ENCODE results near the gene PKP4.

Gene PKP4

DNA sequence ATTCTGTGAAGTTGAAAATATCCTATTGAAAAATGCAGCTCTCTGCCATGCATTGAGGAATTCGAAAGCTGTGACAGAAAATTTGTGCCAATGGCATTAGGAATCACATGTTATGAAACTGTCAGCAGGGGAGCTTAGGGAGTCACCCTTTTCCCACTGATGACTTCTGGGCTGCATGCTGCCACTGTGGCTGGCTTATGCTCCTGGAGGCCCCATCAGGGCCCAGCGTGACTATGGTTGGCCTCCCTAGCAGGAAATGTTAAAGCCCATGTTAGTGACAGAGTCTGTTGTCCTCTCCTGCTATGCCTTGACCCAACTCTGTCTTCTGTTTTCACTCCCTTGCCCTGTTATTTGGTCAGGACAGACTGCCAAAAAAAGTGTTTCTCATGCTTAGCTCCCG lies 198.9 kb downstream of the PKP4 start:
- no peak for DNase-seq

DNA sequence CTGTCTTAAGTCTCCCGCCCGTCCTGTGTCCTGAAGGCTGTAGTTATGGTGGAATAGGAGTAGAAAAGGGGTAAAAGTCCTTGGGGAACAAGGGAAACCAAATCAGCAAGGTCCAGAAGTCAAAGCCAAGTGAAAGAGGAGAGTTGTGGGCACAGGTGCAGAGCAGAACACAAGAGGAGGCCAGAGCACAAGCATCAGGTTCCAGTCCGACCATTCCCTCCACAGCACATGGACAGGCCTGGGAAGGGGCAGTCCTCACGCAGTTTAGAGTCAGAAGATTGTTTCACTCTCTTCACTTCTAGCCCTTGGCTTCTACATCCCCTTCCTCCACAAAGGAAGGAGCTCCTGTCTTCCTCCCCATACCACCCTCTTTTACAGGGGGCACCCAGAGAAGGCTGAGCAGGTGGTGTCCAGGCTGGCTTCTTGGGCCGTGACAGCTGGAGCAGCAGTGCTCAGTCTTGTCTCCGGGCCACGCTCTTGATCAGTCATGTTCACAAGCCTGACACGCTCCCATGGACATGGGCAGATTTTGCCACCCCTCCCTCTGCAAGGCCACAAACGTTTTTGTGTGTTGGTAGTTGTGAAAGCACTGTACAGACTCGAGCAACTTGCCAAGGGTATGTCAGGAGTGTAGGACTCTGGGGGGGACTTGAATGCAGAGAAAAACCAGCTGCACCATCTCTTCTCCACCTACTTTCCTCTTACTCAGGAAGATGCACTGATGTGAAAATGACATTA lies 199.9 kb downstream of the PKP4 start:
- no peak for DNase-seq

DNA sequence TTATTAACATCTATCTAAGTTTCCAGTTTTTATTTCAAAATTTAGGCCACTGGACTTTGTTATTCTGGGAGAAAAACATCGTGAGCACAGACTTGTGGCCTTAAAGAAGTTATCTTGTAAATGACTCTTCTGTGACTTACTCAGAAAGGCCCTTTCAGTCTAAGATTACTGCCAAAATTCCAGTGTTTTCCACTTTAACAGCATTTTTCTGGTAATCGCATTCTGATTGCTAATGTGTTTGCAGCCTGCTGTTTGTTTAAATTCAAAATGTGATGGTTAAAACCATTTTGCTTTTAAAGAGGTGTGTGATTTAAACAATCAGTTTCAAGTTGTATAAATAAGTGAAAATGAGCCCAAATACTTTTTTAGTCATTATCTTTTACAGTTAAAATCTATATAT lies 201.6 kb downstream of the PKP4 start:
- no peak for DNase-seq

DNA sequence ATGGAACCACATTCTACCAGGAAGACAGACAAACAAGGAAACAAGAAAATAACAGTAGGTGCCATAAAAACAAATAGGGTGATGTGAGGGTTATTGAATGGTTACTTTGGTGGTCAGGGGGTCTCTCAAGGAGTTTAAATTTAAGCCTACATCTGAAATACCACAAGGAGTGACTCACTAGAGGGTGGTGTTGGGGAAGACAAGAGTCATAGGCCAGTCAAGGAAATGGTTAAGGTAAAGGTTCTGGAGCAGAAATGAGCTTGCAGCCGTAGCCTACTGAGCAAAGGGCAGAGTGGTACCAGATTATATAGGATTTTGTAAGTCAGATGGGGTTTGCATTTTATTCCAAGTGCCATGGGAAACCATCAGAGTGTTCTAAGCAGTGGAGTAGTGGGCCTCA lies 202.7 kb downstream of the PKP4 start:
- no peak for DNase-seq

- DNase-seq = no peak
Observed at GRCh38 chr2:158661231-158661630, 204.5 kb downstream of the PKP4 start.

- DNase-seq = no peak
Observed at GRCh38 chr2:158662421-158662820, 205.7 kb downstream of the PKP4 start.

DNA sequence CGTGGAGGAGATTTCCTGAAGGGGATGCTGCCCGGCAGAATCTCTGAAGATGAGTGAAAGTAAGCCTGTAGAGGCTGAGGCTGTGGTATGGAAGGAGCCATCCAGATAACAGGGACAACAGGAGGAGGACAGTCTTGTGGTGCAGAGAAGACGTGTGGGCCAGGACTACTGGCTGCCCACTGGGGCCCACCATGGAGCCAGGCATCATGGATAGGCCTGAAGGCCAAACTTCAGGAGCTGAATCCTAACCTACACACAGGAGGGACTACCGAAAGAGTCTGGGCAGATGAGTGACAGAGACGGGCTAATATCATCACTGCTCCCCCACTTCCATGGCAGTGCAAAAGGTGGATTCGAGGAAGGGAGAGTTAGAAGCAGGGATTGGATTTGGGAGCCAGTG lies 207.0 kb downstream of the PKP4 start:
- no peak for DNase-seq

GRCh38 chr2:158664987-158665386 lies 208.2 kb downstream of the PKP4 start:
- DNase-seq = no peak

DNA sequence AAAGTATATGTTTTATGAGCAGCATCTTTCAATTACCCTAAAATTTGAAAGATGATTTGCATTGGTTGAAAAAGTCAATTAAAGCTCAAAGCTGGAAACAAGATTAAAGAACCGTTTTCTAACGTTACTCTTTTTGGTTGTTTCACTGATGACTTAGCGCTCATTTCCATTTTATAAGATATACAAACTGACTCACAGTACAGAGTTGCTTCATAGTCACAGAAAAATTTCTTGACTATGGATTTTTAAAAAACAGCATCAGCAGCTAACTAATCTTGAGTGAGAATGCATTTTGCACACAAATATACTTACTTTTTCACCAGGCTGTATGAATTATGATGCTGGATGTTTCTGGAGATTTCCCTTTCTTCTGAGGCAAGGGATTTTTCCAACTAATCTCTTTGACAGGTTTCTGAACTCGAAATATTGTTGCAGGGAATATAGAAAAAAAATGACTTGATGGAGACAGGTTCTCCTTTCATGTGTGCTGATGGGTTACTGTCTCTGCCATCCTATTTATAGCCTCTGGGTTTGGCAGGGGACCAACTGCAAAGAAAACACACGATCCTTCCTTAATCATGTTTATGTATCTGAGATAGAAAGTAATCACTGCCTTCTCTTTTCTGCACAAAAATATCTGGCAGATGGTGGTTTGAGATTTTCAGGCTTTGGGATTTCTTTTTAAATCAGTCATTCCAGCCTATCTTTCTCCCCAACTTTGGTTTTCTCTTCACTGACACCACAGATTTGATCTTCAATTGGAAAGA lies 209.0 kb downstream of the PKP4 start:
- no peak for DNase-seq

GRCh38 chr2:158666969-158667368 lies 210.2 kb downstream of the PKP4 start:
- no peak for DNase-seq

GRCh38 chr2:158667586-158667985 lies 210.8 kb downstream of the PKP4 start:
- no peak for DNase-seq

DNA sequence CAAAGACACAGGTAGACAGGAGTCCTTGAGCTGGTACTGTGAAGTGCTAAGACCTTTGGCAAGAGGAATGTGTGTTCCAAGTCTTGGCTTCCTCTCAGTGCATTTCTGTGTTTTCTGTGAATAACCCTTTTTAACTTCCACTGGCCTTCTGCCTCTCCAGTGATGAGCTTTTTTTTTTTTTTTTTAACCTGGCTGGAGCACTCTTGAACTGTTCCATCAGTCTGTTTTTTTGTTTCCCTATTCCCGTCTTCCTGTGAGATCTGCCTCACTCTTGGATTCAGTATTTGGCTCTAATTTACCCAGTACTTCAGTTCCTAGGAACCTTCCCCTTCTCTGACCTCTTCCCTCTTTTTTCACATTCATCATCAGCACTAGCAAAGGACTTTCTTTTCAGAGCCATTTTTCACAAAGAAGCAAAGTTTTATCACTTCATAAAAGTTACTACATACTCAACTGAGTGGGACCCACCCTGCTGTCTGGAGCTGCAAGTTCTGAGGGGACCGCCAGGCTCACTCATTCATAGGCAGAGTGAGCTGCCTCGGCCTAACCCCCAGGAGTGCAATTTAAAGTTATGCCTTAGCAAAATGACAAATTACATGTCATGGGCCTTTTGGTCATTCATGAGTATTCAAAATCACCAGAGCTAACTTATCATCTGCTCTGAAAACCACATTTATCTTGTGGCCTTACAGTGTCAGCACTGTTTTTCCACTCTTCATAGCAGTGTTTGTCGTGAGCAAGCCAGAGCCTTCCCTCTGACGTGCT lies 211.4 kb downstream of the PKP4 start:
- no peak for DNase-seq

DNA sequence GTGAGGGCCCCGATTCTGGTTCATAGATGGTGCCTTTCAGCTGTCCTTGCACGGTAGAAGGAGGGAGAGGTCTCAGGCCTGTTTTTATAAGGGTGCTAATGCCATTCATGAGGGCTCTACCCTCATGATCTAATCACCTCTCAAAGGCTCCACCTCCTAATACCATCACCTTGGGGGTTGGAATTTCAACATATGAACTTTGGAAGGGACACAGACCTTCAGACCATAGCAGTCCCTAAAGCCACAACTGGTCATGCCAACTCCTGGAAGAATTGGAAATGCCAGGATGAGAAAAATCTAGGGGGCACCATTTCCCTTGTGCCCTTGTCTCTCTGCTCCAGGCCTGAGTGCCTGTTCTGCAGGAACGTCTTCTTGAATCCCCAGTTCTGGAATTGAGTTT lies 213.5 kb downstream of the PKP4 start:
- no peak for DNase-seq

GRCh38 chr2:158671360-158672245 lies 214.9 kb downstream of the PKP4 start:
- DNase-seq = no peak

DNA sequence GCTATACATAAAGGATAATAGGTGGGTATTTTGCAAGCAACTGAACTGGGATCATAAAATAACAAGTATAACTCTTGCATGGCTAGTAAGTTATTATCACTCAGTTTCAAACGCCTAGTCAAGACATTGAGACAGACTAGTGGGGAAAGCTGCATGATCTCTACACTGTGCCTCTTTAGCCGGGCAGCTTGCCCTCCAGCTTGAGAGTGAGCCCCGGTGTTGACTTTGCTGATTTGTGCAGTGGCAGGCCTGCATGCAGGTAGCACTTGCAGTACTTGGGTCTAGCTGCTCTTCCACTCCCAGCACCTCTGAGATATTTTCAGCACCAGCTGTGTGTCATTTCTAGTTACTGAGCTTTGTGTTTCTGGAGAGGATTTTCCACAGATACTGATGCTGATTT lies 219.5 kb downstream of the PKP4 start:
- DNase-seq = no peak

DNA sequence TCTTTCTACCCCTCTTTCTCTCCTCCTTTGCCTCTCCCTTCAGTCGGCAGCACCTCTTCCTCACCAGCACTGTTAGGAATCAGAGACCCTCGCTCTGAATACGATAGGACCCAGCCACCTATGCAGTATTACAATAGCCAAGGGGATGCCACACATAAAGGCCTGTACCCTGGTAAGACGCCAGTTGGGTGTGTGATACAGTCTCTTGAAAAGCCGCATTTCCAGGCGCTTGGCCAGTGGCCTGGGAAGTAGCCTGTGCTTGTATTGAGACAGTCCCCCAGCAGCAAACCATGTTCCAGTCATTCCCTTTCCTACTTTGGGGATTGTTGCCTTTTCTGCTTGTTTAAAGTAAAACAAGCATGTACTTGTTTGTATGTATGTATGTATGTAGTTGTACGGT lies 219.9 kb downstream of the PKP4 start:
- no peak for DNase-seq

DNA sequence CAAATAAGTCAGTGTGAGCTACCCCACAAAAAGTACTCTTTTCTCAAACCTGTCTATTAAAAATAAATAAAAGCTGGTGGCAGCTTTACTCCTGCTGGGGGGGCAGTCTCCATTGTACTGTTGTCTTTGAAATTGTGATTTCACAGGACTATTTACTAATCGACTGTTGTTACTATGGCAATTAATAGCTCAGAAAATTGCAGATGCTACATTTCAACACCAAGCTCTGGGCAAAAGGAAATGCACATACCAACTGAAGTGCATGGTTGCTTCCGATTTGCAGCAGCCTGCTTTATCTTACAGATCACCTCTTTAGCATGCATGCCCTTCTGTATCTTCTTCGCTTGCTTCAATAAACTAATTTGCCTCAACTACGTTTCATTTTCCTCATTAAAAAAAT lies 220.8 kb downstream of the PKP4 start:
- no peak for DNase-seq

DNA sequence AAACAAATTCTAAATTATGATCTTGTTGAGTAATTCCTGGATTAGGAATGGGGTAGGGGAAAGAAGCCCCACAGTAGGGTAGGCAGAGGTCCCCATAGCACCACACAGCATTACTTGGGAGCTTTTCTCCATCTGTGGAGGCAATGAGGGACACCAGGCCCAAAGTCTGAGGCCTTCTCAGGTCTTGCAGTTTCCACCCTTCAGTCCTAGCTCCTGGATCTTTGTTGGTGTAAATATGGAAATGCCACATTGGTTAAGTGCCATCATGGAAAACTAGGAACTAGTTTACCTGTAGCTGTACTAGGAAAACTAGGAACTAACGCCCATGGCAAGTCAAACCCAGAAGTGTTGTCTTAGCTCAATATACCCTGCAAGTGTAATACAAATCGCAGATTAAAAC lies 225.1 kb downstream of the PKP4 start:
- no peak for DNase-seq

DNA sequence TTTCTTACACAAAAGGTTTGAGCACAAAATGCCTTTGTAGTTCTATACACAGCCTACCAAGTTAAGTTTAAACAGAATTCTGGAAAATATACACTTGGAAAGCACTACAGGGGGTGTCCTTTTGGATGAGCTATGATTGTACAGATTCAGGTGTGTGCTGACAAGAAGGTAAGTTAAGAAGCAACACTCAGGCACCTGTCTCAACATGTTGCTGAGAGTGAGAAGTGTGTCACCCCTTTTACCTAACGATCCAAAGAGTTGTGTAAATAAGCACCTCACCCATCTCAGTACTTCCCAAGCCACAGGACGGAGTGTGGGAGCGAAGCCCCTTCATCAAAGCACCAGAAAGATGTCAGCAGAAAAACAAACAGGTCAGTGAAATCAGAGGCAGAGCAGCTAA lies 228.9 kb downstream of the PKP4 start:
- DNase-seq = no peak

- DNase-seq = no peak
Observed at GRCh38 chr2:158686210-158686691, 229.5 kb downstream of the PKP4 start.

- DNase-seq = no peak
Observed at GRCh38 chr2:158687315-158687714, 230.6 kb downstream of the PKP4 start.

- DNase-seq = no peak
Observed at GRCh38 chr2:158688721-158689120, 232.0 kb downstream of the PKP4 start.

GRCh38 chr2:158689391-158689790 lies 232.6 kb downstream of the PKP4 start:
- DNase-seq = no peak
